HG02884 (cell line): ENCODE results near the gene TRMT10C.
"Not testable (repeated sequence)": the region's sequence is repeated elsewhere in the genome, so short reads cannot be mapped to it uniquely, and the experiment has no call there.

ENCODE experiments used
- ATAC-seq: cut with Tn5 transposase; IDR thresholded peaks from one replicate; pipeline ENCODE4 v1.9.1; 2021; ENCODE audit warnings: mild to moderate bottlenecking, moderate library complexity; ENCODE audit not compliant: unreplicated experiment

Gene TRMT10C

GRCh38 chr3:101544161-101544850 is 17.4 kb upstream of the TRMT10C start:
- ATAC-seq = no peak

- ATAC-seq = no peak
These were observed 13.1 kb upstream of the TRMT10C start for GRCh38 chr3:101548527-101549105.

GRCh38 chr3:101549473-101549872 is 12.2 kb upstream of the TRMT10C start:
- no peak for ATAC-seq

GRCh38 chr3:101551359-101552081 is 10.1 kb upstream of the TRMT10C start:
- not testable (repeated sequence) for ATAC-seq

GRCh38 chr3:101553381-101553780 is 8.3 kb upstream of the TRMT10C start:
- ATAC-seq = not testable (repeated sequence)

- no peak for ATAC-seq
These were observed 5.6 kb upstream of the TRMT10C start for GRCh38 chr3:101556064-101556463.

- ATAC-seq = no peak
These were observed 6.1 kb downstream of the TRMT10C start for GRCh38 chr3:101567528-101568317.

- ATAC-seq = no peak
These were observed 9.6 kb downstream of the TRMT10C start for GRCh38 chr3:101571028-101571895.

- ATAC-seq = peak; percentile 82
These were observed 12.1 kb downstream of the TRMT10C start, which contains the start of gene PCNP for GRCh38 chr3:101573449-101574387. PCNP (plus strand) TSS chr3:101574180; CDS start chr3:101574216, 36 bp downstream.

- peak; percentile 34 for ATAC-seq
These were observed 12.9 kb downstream of the TRMT10C start for GRCh38 chr3:101574388-101575112.

GRCh38 chr3:101577286-101577685 is 15.6 kb downstream of the TRMT10C start:
- ATAC-seq = no peak

GRCh38 chr3:101588616-101589015 is 26.9 kb downstream of the TRMT10C start:
- ATAC-seq = no peak

- ATAC-seq = no peak
These were observed 29.4 kb downstream of the TRMT10C start for GRCh38 chr3:101591071-101591470.

GRCh38 chr3:101602731-101603130 is 41.1 kb downstream of the TRMT10C start:
- ATAC-seq = no peak

- ATAC-seq = no peak
These were observed 41.5 kb downstream of the TRMT10C start for GRCh38 chr3:101603184-101603583.

- ATAC-seq = not testable (repeated sequence)
These were observed 43.7 kb downstream of the TRMT10C start for GRCh38 chr3:101605398-101605797.

GRCh38 chr3:101611023-101611422 is 49.4 kb downstream of the TRMT10C start:
- ATAC-seq = no peak

GRCh38 chr3:101613014-101613413 is 51.3 kb downstream of the TRMT10C start:
- not testable (repeated sequence) for ATAC-seq
